HFF-Myc (cell line): Measurements from ENCODE around the gene CALR.

Source experiments
- DNase-seq: peaks from one replicate; pipeline ENCODE4 v3.0.0-alpha.2; 2011; ENCODE audit warnings: low read depth; ENCODE audit errors: extremely low read depth
- H3K4me3 ChIP-seq: replicated peaks from 2 replicates; pipeline ENCODE4 v1.5.1; 2011; ENCODE audit warnings: low read depth, mild to moderate bottlenecking, control low read depth, low read length
- TF ChIP-seq, protein P1 (sequence below): IDR thresholded peaks from 2 replicates; pipeline ENCODE4 v1.5.1; 2012; ENCODE audit warnings: mild to moderate bottlenecking, low read depth, low read length, control low read depth; ENCODE audit errors: missing control alignments

Gene CALR

DNA sequence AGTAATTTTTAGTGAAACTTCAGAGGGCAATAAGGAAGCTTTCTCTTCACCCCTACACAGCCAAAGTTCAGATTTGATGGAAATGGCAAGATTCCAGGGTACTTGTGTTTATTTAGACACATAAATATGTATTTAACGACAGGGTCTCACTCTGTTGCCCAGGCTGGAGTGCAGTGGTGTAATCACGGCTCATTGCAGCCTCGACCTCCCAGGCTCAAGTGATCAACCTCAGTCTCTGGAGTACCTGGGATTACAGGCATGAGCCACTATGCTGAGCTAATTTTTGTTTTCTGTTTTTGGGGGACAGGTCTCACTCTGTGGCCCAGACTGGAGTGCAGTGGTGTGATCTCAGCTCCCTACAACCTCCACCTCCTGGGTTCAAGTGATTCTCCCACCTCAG lies 17.4 kb upstream of the CALR start:
- H3K4me3 ChIP-seq, result no peak overlapping the region
- TF ChIP-seq, protein P1, sequence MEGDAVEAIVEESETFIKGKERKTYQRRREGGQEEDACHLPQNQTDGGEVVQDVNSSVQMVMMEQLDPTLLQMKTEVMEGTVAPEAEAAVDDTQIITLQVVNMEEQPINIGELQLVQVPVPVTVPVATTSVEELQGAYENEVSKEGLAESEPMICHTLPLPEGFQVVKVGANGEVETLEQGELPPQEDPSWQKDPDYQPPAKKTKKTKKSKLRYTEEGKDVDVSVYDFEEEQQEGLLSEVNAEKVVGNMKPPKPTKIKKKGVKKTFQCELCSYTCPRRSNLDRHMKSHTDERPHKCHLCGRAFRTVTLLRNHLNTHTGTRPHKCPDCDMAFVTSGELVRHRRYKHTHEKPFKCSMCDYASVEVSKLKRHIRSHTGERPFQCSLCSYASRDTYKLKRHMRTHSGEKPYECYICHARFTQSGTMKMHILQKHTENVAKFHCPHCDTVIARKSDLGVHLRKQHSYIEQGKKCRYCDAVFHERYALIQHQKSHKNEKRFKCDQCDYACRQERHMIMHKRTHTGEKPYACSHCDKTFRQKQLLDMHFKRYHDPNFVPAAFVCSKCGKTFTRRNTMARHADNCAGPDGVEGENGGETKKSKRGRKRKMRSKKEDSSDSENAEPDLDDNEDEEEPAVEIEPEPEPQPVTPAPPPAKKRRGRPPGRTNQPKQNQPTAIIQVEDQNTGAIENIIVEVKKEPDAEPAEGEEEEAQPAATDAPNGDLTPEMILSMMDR, result no peak
- DNase-seq, result no peak

DNA sequence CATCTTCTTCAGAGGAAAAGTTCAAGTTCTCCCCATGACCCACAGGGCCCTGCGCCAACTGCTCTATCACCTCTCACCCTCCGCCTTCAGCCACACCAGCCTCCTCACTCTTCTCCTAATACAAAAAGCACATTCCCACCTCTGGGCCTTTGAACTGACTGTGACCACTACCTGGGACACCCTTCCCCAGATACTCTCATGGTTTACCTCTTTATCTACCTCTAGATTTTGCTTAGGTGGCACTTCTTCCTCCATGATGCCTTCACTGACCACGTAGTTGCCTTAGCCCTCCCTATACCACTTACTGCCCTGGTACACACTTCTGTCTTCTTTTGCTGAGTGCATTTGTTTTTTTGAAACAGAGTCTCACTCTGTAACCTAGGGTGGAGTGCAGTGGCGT lies 15.4 kb upstream of the CALR start:
- TF ChIP-seq, protein P1, result no peak
- DNase-seq, result no peak
- no peak overlapping the region for H3K4me3 ChIP-seq

DNA sequence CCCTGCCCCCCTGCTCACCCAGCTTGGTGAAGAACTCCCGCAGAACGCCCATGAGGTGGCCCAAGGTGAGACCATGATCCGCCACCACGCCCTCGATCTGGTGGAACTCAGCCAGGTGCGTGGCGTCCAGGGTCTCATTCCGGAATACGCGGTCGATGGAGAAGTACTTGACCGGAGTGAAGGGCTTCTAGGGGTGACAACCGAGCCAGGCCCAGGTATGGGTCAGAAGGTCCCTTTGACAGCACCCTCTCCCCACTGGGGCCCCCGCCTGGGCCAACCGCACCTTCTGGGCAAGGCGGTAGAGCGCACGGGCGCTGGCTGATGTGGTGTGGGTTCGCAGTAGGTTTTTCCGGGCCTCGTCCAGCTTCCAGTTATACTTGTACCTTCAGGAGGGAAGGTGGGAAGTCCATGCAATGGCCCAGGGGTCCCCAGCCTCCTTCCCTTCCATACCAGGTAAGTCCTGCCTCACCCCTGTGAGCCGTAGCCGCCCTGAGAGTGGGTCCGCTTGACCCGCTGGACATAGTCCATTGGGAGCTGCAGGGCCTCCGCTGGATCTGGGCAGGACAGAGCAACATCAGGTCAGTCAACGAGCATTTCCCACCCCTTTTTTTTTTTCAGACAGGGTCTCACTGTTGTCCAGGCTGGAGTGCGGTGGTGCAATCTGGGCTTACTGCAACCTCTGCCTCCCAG lies 13.6 kb upstream of the CALR start:
- TF ChIP-seq, protein P1, result no peak
- DNase-seq, result no peak
- H3K4me3 ChIP-seq, result no peak overlapping the region

DNA sequence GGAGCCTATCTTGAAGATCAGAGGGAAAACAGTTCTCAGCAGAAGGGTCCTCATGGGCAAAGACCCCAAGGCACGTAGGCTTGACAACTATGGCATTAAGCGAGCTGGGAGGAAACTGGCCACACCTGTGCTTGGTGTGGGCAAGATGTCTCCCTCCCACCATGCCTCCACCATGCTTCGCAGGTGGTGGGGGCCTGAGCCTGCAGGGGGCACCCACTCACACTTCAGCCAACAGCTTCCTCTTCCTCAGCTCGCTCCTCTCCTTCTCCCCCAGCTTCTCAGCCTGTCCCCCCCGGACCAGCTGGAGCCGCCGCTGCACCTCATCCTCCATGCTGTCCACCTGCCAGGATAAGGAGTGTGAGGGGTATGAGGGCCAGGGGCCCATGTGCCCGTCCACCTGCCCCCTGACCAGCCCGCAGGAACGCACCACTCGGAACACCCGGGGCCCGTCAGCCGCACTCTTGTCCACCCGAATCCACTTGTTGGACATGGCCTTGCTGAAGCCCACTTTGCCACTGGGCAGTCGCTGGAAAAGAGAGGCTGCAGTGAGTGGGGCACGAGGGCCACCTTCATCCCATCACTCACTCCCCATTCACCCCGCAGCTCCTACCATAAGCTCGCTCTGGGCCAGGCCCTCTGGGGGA lies 8.3 kb upstream of the CALR start:
- no peak overlapping the region for H3K4me3 ChIP-seq
- TF ChIP-seq, protein P1, result peak; percentile 6
- no peak for DNase-seq

DNA sequence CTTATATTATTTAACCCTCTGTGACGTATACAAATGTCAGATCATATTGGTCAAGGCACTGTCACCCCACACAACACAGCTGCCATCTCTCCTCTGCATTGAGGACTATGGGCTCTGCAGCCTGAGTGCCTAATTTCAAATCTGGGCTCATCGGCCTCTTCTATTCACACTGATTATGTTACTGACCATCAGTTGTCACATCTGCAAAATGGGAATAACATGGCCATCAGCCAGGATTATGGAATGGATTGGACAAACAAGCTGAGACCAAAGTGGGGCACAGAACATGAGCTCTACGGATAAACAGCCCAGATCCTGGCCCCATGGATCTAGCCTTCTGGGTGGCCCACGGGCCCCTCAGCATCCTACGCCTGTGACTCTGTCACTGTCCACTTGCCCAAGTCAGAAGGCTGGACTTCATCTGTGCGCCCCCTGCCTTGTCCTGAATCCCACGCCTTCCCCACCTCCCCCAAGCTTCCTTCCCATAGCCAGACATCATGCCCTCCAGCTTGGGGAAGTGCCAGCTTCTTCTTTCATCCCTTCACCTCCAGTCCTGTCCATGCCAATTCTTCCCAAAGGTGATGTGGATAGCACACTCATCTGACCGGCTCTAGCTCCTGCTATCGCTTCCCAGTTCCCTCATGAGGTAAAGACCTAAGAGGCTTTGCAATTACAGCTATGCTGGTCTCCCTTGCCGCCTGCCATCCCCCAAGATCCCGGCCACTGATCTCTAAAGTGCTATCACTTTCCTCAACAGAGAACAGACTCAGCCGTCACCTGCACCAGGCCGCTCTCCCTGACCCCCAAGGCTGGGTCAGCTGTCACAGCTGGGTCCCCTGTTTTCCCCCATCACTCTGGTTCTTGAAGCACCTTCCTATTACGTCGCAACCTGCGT lies 5.8 kb upstream of the CALR start:
- TF ChIP-seq, protein P1, result no peak
- DNase-seq, result no peak
- H3K4me3 ChIP-seq, result peak overlapping the region; percentile 99

DNA sequence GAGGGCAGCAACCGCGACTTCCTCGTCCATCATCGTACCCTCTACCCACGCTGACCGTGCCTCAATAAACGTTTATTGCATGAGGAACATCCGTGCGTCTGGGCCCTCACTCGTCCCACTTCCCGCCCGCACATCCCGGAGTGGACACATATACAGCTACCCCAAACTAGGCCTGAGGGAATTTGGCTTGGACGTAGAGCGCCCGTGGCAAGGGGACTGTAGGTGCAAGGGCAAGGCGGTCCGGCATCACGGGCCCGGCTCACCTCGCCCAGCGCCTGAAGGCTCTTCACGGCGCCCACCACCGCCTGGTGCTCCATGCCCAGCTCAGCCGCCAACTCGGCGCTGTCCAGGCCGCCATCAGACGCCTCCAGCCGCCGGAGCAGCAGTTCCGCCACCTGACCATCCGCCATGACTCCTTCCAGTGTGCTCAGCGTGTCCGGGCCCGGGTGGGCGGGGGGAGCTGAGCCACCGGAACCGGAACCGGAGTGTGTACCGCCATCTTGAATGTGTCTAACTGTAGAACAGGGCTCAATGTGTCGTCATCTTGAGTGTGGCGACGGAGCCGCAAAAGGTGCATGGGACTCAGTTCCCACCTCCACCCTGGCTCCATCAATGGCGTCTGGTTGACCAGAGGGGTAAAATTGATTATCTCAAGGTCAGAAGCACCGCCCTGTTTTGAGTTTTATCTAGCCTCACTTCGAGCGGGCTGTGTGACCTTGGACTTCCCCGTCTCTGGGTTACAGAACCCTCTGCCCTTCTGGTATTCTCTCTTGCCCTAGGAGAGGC lies 4.9 kb upstream of the CALR start, which contains the start of gene FARSA:
Gene FARSA (minus strand): TSS at position 425 of the 786 bp plus-strand sequence. CDS start 15 bp downstream, at position 410.
- peak; percentile 76 for DNase-seq
- H3K4me3 ChIP-seq, result peak within 1 kb of the TSS; percentile 99
- TF ChIP-seq, protein P1, result no peak
